Lower leg skin (tissue), 3 donors: ENCODE results near the gene AFF2.

ENCODE experiments used
- POLR2A ChIP-seq, 2 donors: fragments of 450-650 bp; IDR thresholded peaks; one replicate each; pipeline ENCODE4 v1.6.1; 2016 to 2017; ENCODE audit warnings: antibody characterized with exemption in 2 of 2, mild to moderate bottlenecking in 1 of 2, moderate library complexity in 1 of 2
- TF ChIP-seq, protein P1 (sequence below), 3 donors: fragments of 450-650 bp; IDR thresholded peaks; one replicate each; pipeline ENCODE4 v1.5.1; 2016; ENCODE audit warnings: antibody characterized with exemption in 3 of 3, mild to moderate bottlenecking in 3 of 3, moderate library complexity in 2 of 3

DNA sequence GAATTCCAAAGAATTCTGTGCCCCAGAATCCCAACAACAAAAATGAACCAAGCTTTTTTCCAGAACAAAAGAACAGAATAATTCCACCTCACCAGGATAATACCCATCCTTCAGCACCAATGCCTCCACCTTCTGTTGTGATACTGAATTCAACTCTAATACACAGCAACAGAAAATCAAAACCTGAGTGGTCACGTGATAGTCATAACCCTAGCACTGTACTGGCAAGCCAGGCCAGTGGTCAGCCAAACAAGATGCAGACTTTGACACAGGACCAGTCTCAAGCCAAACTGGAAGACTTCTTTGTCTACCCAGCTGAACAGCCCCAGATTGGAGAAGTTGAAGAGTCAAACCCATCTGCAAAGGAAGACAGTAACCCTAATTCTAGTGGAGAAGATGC is 161.6 kb downstream of the AFF2 start:
- TF ChIP-seq, protein P1, sequence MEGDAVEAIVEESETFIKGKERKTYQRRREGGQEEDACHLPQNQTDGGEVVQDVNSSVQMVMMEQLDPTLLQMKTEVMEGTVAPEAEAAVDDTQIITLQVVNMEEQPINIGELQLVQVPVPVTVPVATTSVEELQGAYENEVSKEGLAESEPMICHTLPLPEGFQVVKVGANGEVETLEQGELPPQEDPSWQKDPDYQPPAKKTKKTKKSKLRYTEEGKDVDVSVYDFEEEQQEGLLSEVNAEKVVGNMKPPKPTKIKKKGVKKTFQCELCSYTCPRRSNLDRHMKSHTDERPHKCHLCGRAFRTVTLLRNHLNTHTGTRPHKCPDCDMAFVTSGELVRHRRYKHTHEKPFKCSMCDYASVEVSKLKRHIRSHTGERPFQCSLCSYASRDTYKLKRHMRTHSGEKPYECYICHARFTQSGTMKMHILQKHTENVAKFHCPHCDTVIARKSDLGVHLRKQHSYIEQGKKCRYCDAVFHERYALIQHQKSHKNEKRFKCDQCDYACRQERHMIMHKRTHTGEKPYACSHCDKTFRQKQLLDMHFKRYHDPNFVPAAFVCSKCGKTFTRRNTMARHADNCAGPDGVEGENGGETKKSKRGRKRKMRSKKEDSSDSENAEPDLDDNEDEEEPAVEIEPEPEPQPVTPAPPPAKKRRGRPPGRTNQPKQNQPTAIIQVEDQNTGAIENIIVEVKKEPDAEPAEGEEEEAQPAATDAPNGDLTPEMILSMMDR (IDR thresholded peaks at IDR 0.05), result no peak
- TF ChIP-seq POLR2A (IDR thresholded peaks at IDR 0.05), result no peak
